ENCODE measurements around the gene RHBDF2. TPM values are rescaled to one million over a fixed set of nuclear protein-coding genes. Genes with fewer than 3 reads are reported as not detected.
"Not testable (repeated sequence)": the region's sequence is repeated elsewhere in the genome, so short reads cannot be mapped to it uniquely, and the experiment has no call there.

RHBDF2 gene
- total RNA-seq, 1 experiment from 2014 or later: 39.6 TPM

GRCh38 chr17:76512366-76513305, 11.4 kb upstream of the RHBDF2 start:
- Histone ChIP-seq H3K9me2 (ENCODE audit: insufficient read depth) (no peaks in the 10 kb centered on the region), H2AFZ (no peak overlapping the region), H3K36me3 (ENCODE audit: low read depth) (no peaks in the 10 kb centered on the region), H3K4me1 (replicated peaks; ENCODE audit: insufficient read depth) (no peaks in the 10 kb centered on the region), H3K4me3 (no peak overlapping the region), H3K27ac (no peak overlapping the region), H3K79me2 (ENCODE audit: low read depth) (no peaks in the 10 kb centered on the region), H3K27me3 (ENCODE audit: insufficient read depth, low read depth) (no peaks in the 10 kb centered on the region), H3K9me3 (ENCODE audit: insufficient read depth, low read depth) (no peaks in the 10 kb centered on the region), H3K4me2 (no peak overlapping the region), H3F3A (ENCODE audit: insufficient read depth, low read depth) (no peaks in the 10 kb centered on the region), H4K20me1 (ENCODE audit: insufficient read depth) (no peaks in the 10 kb centered on the region)
- BruUV-seq (replicated peaks): no TSS peak
- ChIA-PET POLR2A (ENCODE audit: unreplicated experiment) (no interaction called here), CTCF (interaction anchor here (0.6 to 0.8 kb wide), 2 partner anchors 46 to 205 kb away, joined by 3 read pairs; no protein-coding TSS in a partner anchor)
- intact Hi-C loops (cut with micrococcal nuclease; ENCODE audit: unreplicated experiment): no loop called here
- TF ChIP-seq CTCF (conservative IDR thresholded peaks at IDR 0.05): no peak
- TF ChIP-seq EZH2 (IDR thresholded peaks at IDR 0.05; ENCODE audit: low read depth): no peak
- DNase-seq: no peak

GRCh38 chr17:76511668-76512365, 10.6 kb upstream of the RHBDF2 start:
- Histone ChIP-seq H3K4me2 (no peak overlapping the region), H3K9me2 (ENCODE audit: insufficient read depth) (no peaks in the 10 kb centered on the region), H3K4me3 (no peak overlapping the region), H3K4me1 (replicated peaks; ENCODE audit: insufficient read depth) (no peaks in the 10 kb centered on the region), H3K27me3 (ENCODE audit: insufficient read depth, low read depth) (no peaks in the 10 kb centered on the region), H3K9me3 (ENCODE audit: insufficient read depth, low read depth) (no peaks in the 10 kb centered on the region), H3F3A (ENCODE audit: insufficient read depth, low read depth) (no peaks in the 10 kb centered on the region), H3K79me2 (ENCODE audit: low read depth) (no peaks in the 10 kb centered on the region), H2AFZ (no peak overlapping the region), H3K36me3 (ENCODE audit: low read depth) (no peaks in the 10 kb centered on the region), H3K27ac (no peak overlapping the region), H4K20me1 (ENCODE audit: insufficient read depth) (no peaks in the 10 kb centered on the region)
- TF ChIP-seq EZH2 (IDR thresholded peaks at IDR 0.05; ENCODE audit: low read depth): no peak
- no peak for TF ChIP-seq CTCF (conservative IDR thresholded peaks at IDR 0.05)
- ChIA-PET POLR2A (ENCODE audit: unreplicated experiment) (no interaction called here), CTCF (interaction anchor here (0.8 kb wide), 1 partner anchor 46 kb away, joined by 3 read pairs; no protein-coding TSS in a partner anchor)
- intact Hi-C loops (cut with micrococcal nuclease; ENCODE audit: unreplicated experiment): no loop called here
- BruUV-seq (replicated peaks): no TSS peak
- no peak for DNase-seq

GRCh38 chr17:76510831-76511244, 9.6 kb upstream of the RHBDF2 start:
- Histone ChIP-seq H3K79me2 (ENCODE audit: low read depth) (no peaks in the 10 kb centered on the region), H3K36me3 (ENCODE audit: low read depth) (no peaks in the 10 kb centered on the region), H3F3A (ENCODE audit: insufficient read depth, low read depth) (no peaks in the 10 kb centered on the region), H3K4me2 (no peak overlapping the region), H3K4me1 (replicated peaks; ENCODE audit: insufficient read depth) (no peaks in the 10 kb centered on the region), H3K9me2 (ENCODE audit: insufficient read depth) (no peaks in the 10 kb centered on the region), H3K27me3 (ENCODE audit: insufficient read depth, low read depth) (no peaks in the 10 kb centered on the region), H3K27ac (no peak overlapping the region), H3K9me3 (ENCODE audit: insufficient read depth, low read depth) (no peaks in the 10 kb centered on the region), H3K4me3 (no peak overlapping the region), H2AFZ (no peak overlapping the region), H4K20me1 (ENCODE audit: insufficient read depth) (no peaks in the 10 kb centered on the region)
- no TSS peak for BruUV-seq (replicated peaks)
- intact Hi-C loops (cut with micrococcal nuclease; ENCODE audit: unreplicated experiment): no loop called here
- TF ChIP-seq CTCF (conservative IDR thresholded peaks at IDR 0.05) (no peak), EZH2 (IDR thresholded peaks at IDR 0.05; ENCODE audit: low read depth) (no peak)
- DNase-seq: no peak
- ChIA-PET CTCF (no interaction called here), POLR2A (ENCODE audit: unreplicated experiment) (no interaction called here)

- H3K36me3 ChIP-seq (ENCODE audit: low read depth); H3K27ac ChIP-seq; POLR2A ChIA-PET (ENCODE audit: unreplicated experiment); intact Hi-C loops (cut with micrococcal nuclease; ENCODE audit: unreplicated experiment); H3F3A ChIP-seq (ENCODE audit: insufficient read depth, low read depth); H3K4me3 ChIP-seq; H3K4me1 ChIP-seq (replicated peaks; ENCODE audit: insufficient read depth); H3K9me3 ChIP-seq (ENCODE audit: insufficient read depth, low read depth); CTCF ChIA-PET; H3K27me3 ChIP-seq (ENCODE audit: insufficient read depth, low read depth); H3K9me2 ChIP-seq (ENCODE audit: insufficient read depth); H2AFZ ChIP-seq; H3K4me2 ChIP-seq; H4K20me1 ChIP-seq (ENCODE audit: insufficient read depth); BruUV-seq (replicated peaks); DNase-seq; H3K79me2 ChIP-seq (ENCODE audit: low read depth): not testable (repeated sequence)
Measured at GRCh38 chr17:76508472-76509063, 7.3 kb upstream of the RHBDF2 start.

All from PC-9 (cell line).